D341Med (cell line): Measurements from ENCODE around the gene NSG1.
A peak's percentile ranks its signal among the peaks of the same experiment; 100 is the strongest.

Source experiments
- DNase-seq: peaks from one replicate; pipeline ENCODE4 v3.0.0; 2012; ENCODE audit warnings: low spot score

The NSG1 gene

DNA sequence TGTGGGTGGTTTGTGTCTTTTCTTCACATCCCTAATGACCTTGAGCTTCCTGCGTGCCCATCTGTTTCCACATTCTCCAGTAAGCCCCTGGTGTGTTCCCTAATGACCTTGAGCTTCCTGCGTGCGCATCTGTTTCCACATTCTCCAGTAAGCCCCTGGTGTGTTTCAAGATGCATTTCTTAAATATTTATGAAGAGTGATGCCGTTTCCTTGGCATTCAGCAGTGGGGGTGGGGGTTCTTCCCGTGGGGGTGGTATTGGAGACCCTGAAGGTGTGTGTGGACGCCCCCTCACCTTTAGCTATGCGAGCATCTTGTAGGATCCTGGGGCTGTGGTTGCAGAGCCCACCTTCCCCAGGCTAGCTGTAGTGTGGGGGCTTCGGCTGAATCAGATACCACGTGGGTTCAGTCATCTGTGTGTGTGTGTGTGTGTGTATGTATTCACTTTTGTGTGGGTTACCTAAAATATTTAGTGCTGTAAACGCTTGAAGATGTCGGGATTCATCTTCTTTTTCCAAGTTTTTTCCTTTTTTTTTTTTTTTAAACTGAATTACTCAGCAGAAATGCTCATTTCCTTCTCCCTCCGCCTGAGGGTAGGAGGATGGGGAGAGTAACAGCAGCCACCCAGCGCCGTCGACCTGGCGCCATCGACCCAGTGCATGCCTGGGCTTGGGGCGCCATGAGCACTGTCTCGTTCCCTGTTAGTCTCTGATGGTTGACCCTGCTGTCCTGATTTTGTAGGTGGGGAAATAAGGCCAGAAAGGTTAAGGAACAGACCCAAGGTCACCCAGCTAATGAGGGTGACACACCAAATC is 9.9 kb downstream of the NSG1 start:
- no peak for DNase-seq

DNA sequence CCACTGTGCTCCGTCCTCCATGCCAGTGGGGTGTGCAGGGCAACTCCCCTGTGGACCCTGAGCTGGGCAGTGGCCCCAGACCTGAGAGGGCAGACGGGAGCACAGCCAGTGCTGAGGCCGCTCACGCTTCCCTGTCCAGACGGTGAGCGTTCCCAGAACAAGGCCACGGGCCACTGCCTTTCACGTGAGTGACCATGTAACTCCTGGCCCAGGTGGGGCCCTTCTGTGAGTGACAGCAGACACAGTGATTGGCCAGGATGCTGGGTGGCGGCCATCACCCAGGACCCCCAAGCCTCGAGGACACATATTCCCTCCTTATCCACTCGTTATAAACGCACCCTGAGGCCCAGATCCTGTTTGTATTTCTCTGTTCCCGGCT is 10.5 kb downstream of the NSG1 start:
- no peak for DNase-seq

DNA sequence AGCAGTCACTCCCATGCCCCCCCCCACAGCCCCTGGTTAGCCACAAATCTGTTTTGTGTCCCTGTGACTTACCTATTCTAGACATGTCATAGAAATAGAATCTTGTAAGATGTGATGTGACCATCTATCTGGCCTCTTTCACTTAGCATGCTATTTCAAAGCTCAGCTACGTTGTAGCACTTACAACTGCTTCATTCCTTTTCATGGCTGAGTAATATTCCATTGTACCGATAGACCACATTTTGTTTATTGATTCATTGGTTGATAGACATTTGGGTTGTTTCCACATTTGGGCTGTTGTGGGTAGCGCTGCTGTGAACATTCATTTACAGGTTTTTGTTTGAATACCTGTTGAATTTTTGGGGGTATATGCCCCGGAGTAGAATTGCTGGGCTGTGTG is 11.5 kb downstream of the NSG1 start:
- DNase-seq, result no peak

DNA sequence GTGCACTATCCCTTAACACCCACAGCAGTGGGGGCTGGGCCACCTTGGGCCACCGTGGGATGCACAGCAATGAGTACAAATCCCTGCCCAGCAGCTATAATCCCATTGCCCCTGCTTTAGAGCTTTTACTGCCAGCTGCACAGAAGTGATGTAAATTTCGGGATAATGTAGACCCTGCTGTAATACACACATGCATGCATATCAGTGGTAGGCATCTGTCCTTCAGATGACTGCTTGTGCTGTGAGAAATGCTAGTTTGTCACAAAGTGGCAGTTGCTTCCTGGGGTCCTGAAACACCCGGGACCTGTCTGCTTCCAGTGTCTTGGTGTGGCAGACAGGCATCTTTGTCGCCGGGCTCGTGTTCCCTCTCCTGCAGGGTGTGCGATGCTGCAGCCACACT is 14.1 kb downstream of the NSG1 start:
- DNase-seq, result no peak

DNA sequence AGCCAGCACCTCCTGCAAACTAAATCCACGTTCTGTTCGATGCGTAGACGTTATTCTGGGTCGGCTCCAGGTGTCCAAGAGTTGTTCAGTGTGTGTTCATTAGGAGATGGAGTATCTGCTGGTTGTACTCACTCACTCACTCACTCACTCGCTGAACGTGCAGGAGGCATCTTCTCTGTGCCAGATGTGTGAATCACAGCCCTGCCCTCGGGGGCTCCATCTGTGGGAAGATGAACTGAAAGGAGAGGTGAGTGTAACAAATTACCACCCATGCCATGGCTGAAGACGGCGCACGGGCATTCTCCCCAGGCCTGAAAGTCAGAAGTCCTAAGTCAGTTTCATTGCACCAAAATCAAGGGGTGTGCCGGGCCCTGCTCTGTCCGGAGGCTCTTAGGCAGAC is 16.1 kb downstream of the NSG1 start:
- no peak for DNase-seq

DNA sequence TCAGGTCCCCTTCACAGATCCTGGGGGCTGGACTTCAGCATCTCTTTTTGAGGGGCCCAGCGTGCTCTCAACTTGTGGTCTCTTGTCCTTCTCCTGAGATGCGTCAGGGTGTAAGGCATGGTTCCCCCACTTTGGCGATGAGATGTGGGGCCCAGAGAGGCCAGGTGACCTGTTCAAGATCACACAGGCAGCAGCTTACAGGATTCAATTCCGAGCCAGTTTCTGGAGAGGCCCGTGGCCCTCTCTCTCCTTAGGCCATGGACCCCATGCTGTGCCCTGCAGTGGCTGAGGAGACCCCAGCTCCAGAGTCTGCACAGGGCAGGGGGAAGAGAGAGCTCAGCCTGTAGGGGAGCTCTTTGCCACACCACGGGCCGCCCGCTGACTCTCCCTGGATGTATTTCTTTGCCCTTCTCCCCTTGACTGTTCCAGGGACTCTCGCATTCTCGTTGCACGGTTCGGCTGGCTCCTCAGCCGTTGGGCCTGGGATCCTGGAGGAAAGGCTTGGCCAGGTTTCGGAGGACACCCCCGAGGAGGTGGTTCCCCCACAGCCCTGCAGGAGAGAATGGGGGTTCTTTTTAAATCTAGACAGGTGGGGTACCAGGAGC is 18.6 kb downstream of the NSG1 start:
- no peak for DNase-seq

DNA sequence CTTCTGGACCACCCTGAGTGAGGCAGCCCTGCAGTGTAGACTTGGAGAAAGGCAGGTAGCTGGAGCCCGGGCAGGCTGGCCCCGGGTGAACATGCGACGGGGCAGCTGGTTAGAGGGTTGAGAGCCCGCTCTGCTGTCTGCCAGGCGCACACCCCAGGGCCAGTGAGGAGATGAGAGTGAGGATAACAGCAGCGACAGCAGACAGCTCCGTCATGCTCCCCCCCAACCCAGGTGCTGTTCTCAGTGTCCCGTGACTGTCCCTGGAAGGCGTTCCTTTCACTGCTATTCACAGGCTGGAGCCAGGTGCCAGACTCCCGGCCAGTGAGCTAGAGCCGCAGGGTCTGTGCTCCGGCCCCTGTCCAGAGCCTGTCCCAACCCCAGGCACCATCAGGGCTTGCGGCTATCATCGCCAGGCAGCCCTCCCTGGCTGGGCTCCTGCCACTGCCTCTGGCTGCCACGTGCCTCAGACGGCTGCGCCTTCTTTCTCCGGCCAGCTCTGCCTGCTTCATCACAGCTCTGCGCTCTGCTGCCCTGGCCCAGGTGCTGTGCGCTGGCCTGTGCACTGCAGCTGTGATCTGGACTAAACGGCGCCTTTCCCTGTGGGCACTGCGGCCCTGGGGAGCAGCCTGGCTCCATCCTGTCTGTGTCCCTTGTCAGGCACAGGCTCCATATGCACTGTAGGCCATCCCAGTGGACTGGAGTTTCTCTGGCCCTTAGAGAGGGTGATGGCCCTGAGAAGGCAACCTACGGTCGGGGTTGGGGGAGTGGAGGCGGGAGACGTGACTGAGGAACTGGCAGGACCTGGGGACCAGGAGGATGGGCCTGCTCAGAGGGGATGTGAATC is 19.8 kb downstream of the NSG1 start:
- no peak for DNase-seq

DNA sequence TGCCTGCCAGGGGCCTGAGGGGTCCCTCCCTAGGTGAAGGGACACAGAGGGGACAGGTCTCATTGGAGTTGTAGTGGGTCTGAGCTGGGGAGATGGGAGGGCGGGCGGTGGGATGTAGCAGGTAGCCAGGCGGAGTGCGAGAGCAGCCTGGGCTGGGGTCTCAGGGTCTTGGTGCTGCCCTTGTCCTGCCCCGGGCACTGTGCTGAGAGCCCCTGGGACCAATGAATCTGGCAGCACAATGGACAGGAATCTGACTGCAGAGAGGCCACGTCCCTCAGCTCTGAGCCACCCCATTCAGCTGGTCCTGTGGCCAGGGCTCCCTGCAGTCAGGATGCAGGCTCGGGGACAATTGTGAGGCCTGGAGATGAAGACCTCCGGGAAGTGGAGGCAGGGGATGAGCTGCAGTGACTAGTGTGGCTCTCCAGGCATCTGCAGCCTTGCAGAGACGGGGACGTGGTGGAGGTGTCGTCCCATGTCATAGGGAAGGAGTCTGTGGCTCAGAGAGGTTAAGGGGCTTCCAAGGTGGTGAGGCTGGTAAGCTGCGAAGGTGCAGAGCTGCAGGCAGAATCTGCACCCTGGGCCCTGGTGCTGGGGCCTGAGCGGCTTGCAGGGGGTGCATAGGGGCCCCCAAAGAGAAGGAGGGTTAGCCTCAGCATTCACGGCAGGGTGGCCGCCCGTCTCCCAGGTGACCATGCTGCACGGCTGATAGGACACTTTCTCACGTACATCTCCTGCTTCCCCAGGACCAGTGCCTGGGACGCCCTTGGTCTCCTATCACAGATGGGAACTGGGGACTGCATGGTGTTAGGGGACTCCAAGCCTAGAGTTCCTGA is 20.6 kb downstream of the NSG1 start:
- no peak for DNase-seq

DNA sequence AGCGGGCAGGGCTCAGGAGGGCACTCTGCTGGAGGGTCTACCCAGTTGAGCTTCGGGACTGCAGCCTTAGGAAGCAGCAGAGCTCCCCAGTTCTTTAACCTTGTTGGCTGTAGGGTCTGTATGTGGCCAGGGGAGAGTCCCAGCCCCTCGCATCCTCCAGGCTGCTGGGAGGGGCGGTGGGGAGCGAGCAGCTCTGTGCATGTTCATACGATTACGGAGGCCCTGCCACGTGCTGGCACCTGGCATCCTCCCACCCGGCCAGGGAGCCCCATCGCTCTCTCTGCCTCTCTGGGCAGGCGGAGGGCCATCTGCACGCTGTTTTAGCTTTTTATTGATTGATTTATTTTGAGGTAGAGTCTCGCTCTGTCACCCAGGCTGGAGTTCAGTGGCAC is 21.2 kb downstream of the NSG1 start:
- no peak for DNase-seq

DNA sequence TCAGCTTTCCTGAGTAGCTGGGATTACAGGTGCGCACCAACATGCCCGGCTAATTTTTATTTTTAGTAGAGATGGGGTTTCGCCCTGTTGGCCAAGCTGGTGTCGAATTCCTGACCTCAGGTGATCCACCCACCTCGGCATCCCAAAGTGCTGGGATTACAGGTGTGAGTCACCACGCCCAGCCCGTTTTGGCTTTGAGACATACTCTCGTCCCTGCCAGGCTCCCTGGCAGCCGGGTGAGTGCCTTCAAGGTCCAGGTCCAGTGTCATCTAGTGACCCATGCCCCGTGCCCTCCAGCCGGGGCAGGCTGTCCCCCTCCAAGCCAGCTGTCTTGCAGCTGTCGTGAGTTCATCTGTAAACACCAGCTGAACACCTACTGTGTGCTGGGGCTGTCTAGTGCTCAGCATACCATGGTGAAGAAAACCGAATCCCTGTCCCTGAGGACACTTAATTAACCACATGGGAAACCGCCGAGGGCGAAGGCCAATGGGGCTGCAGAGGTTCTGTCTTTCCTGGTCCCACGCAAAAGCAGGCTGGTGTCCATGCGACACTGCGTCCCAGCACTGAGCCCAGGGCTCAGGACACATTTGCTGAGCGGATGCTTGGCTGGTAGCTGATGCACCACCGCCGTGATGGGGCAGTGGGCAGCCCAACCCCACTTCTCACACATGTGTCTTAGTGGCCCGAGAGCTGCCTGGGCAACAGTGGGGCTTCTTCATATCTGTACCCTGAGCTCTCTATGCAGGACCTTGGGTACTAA is 21.9 kb downstream of the NSG1 start:
- no peak for DNase-seq

DNA sequence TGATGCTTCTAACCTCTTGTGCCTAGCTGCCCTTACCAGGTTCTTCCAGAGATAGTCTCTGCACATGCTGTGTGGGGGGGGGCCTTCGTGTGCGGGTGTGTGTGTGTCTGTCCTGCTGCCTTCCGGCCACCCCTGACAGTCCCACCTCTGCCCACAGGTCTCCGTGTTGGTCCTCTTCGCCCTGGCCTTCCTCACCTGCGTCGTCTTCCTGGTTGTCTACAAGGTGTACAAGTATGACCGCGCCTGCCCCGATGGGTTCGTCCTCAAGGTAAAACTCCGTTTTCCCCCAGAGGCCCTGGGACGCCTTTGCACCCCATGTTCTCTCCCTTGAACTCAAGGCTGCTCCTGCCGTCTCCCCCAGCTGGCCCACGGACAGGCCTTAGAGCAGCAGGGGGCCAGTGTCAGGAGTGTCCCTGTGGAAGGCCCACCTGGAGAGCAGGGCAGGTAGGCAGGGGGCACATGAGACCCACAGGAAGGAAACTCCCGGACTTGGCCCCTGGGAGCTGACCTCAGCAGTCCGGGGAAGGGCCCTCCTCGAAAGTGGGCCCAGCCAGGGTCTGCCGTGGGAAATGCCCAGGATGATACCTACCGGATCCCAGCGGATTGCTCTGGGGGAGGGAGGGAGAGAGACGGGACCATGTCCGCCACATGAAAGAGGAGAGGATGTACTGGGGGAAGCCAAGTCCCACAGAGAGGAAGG is 22.7 kb downstream of the NSG1 start:
- no peak for DNase-seq

DNA sequence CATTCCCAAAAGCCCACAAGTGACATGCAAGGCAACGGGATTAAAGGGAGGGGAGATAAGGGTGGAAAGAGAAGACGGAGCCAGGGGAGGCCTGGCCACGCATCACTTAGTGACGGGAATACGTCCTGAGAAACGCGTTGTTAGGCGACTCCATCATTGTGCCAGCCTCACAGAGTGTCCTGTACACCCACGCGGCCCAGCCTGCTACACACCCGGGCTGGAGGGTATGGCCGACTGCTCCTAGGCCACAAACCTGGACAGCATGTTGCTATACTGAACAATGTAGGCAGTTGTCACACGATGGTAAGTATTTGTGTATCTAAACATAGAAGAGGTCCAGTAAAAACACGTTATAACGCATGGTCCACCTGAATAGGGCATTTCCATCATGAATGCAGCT is 23.4 kb downstream of the NSG1 start:
- no peak for DNase-seq

DNA sequence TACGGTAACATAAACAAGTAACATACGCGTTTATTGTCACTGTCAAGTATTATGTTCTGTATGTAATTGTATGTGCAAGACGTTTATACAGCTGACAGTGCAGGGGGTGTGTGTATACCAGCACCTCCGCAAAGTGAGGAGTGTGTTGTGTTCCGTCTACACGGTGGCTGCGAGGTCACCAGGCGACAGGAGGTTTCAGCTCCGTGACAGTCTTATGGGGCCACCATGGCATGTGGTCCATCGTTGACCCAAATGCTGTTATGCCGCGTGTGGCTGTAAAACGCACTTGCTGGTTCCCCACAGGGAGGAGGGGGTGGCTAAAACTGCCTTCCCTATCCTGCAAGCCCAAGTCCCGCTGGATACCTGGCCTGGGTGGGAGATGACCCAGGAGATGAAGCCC is 25.0 kb downstream of the NSG1 start:
- DNase-seq, result no peak

DNA sequence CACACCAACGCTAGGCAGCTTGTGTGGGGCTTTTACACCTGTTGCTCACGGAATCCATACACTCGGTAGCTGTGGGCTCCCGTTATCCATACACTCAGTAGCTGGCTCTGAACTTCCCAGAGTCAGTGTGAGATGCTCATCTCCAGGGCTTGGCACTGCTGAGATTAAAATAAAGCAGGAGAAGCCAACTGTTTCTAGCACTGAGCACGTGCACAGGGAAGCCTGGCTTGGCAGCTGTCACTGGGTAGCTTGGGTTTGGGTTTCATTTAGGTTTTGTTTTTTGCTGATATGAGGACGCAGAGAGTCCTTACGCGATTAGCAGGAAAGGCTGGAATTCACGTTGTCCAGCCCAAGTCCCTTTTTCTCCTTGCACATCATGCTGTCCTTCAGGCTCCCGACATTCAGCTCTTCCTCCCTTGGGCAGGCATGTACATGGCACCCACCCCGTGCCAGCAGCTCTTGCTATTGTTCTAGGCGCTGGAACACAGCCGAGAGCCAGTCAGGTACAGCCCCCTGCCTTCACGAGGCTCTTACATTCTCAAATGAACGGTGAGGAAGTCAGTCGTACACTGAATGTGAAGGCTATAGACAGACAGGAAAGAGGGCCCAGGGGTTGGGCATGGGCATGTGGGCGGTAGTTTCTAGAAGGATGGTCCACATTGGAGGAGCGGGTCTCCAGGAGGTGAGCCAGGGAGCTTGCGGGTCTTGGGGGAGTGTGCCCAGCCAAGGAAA is 25.9 kb downstream of the NSG1 start:
- no peak for DNase-seq

DNA sequence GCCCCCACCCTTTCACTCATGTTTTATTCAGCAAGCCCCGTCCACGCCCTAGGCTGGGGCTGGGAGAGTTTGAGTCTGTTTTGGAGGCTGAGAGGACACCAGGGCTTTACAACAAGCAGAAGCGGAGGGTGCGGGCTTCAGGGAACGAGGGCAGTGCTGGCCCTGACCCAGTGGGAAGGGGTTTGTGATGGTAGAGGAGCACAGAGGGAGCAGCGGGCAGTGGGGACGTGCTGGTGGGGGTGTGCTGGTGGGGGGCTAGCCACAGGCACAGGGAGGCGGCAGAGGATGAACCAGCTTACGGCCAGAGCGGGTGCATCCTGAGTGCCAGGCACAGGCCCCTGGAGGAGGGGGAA is 26.4 kb downstream of the NSG1 start:
- DNase-seq, result no peak

DNA sequence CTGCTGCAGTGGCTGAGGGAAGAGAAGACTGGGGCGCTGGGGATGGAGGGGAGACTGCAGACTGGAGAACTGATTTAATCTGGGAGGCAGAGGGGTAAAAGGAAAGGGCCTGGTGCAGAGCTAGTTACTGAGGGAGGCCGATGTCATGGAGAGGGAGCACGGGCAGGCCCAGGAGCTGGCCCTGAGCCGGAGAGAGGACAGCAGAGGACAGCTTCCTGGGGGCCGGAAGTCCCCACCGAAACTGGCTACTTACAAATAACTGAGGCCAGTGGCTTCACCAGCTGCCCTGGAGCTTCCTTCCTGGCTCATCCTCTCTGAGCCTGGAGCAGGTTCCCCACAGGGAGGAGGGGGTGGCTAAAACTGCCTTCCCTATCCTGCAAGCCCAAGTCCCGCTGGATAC is 26.9 kb downstream of the NSG1 start:
- DNase-seq, result no peak

DNA sequence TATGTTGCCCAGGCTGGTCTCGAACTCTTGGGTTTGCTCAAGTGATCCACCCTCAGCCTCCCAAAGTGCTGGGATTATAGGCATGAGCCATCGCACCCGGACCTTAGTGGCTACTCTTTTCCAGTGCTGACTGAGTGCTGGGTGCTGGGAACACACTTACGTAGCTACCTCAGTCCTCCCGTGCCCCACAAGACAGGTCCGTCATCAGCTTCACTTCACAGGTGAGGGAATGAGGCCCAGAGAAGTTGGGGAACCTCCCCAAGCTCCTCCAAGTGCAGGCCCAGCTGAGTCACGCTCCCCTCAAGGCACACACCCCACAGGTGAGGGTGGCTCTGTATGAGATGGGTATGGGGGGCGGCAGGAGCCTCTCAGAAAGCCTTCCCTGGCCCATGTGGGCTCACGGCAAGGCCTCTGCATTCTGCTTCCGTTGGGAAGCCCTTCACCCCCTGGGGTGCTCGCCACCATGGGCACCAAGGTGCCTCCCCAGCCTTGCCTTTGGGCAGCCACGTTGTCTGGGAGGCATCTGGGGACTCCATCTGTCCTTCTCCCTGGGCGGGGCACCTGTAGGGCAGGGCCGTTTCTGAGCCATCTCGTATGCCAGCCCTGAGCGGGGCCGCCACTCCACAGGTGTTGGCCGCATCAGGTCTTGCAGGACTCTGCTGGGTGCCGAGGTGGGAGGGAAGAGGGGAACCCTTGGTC is 28.4 kb downstream of the NSG1 start:
- DNase-seq, result no peak

DNA sequence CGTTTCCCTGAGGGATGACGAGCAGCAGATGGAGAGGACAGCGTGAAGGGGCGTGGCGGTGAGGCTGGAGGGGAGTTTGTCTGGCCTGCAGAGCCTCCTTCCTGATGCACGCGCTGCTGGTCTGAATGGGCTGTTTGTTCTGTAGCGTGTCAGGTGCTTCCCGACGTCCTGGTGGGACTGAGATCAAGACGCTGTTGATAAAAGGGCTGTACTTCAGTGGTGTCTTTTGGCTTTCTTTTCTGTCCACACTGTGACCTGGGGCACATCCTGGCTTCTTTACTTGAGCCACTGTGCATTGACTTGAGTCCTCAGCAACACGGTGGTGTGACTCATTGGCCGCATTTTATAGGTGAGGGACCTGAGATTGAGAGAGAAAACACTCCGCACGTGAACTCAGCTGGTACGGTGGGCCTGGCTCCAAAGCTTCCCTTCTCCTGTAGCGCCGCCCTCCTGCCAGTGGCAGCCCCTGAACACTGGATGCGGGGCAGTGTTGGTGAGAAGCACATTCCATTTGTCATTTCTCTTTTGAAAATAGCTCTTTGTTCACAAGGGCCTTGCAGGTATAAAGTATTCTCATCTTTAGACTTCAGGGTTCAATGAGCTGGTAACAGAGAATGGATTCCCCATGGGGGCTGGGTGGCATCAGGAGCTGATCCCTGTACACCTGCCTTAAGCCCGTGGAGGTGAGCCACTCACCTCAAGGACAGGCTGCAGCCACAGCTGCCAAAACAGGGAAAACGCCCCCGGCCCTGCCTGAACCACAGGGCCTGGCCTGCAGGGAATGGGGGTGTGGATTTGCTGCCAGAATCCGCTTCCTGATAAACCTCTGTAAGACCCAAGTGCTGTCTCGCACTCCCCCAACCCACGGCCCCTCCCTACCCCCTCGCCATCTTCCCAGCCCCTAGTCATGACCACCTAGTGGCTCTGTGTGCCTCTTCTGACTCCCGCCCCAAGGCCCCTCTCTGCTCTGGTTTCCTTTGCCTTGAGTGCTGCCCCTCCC is 29.2 kb downstream of the NSG1 start:
- DNase-seq, result peak; percentile 15
